ENCODE data around the gene SUFU.

DNA sequence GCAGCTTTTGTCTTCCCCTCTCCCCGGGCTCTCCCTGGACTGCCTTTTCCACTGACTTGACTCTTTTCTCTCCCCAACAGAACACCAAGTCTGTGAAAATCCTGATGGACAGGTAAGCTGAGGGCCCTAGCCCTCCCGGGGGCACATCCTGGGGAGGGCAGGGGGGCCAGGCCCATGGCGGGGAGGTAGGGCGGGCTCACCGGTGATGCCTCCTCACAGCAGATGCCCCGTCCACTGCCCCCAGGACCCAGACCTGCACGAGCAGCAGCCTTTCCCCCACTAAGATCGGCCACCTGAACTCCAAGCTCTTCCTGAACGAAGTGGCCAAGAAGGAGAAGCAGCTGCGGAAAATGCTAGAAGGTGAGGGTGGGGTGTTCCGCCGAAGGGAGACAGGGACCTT is 152.3 kb downstream of the SUFU start:
- TF ChIP-seq POLR2A (IDR thresholded peaks at IDR 0.05) = no peak
- TF ChIP-seq, protein P1, sequence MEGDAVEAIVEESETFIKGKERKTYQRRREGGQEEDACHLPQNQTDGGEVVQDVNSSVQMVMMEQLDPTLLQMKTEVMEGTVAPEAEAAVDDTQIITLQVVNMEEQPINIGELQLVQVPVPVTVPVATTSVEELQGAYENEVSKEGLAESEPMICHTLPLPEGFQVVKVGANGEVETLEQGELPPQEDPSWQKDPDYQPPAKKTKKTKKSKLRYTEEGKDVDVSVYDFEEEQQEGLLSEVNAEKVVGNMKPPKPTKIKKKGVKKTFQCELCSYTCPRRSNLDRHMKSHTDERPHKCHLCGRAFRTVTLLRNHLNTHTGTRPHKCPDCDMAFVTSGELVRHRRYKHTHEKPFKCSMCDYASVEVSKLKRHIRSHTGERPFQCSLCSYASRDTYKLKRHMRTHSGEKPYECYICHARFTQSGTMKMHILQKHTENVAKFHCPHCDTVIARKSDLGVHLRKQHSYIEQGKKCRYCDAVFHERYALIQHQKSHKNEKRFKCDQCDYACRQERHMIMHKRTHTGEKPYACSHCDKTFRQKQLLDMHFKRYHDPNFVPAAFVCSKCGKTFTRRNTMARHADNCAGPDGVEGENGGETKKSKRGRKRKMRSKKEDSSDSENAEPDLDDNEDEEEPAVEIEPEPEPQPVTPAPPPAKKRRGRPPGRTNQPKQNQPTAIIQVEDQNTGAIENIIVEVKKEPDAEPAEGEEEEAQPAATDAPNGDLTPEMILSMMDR (IDR thresholded peaks at IDR 0.05) = no peak

All from esophagus squamous epithelium (tissue), 4 donors.